Measurements from ENCODE around the gene AP3M1.
A peak's percentile ranks its signal among the peaks of the same experiment; 100 is the strongest.

Gene AP3M1

DNA sequence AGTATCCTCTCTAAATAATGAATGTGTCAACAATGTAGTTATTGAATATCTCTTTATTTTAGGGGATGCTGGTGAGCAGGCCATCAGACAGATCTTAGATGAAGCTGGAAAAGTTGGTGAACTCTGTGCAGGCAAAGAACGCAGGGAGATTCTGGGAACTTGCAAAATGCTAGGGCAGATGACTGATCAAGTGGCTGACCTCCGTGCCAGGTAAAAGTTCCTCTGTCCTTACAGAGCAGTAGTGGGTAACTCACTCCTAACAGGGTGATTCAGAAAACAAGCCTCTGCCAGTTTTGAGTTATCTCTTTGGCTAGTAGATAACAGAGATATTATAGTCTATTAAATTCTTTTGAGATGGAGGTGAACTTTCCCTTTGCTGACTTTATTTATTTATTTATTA is 67.3 kb downstream of the AP3M1 start:
- no peak for DNase-seq
- Histone ChIP-seq H3K4me3 (no peak overlapping the region), H3K36me3 (peaks cover 19 to 41% (median 26%) of the 10 kb centered on the region in 3 donors), H3K27ac (no peak overlapping the region), H3K9me3 (no peaks in the 10 kb centered on the region), H3K27me3 (no peaks in the 10 kb centered on the region), H3K4me1 (peaks cover 0 to 65% (median 23%) of the 10 kb centered on the region in 4 donors)
- TF ChIP-seq, protein P1, sequence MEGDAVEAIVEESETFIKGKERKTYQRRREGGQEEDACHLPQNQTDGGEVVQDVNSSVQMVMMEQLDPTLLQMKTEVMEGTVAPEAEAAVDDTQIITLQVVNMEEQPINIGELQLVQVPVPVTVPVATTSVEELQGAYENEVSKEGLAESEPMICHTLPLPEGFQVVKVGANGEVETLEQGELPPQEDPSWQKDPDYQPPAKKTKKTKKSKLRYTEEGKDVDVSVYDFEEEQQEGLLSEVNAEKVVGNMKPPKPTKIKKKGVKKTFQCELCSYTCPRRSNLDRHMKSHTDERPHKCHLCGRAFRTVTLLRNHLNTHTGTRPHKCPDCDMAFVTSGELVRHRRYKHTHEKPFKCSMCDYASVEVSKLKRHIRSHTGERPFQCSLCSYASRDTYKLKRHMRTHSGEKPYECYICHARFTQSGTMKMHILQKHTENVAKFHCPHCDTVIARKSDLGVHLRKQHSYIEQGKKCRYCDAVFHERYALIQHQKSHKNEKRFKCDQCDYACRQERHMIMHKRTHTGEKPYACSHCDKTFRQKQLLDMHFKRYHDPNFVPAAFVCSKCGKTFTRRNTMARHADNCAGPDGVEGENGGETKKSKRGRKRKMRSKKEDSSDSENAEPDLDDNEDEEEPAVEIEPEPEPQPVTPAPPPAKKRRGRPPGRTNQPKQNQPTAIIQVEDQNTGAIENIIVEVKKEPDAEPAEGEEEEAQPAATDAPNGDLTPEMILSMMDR (IDR thresholded peaks at IDR 0.05): no peak
- intact Hi-C loops (cut with DNase I; ENCODE audit: low total_unique reads): loop anchor here (10.0 kb wide), 1 partner anchor 199 kb away; no protein-coding TSS in a partner anchor

- intact Hi-C loops (cut with DNase I; ENCODE audit: low total_unique reads): loop anchor here (10.0 kb wide), 1 partner anchor 197 kb away; no protein-coding TSS in a partner anchor
- DNase-seq: no peak
- H3K9me3 ChIP-seq: no peaks in the 10 kb centered on the region
- TF ChIP-seq, protein P1 (IDR thresholded peaks at IDR 0.05): no peak
- no peak overlapping the region for H3K4me3 ChIP-seq
- peak overlapping the region in 1 of 2 donors; percentile 10 for H3K27ac ChIP-seq
- H3K4me1 ChIP-seq: peaks cover 0 to 77% (median 23%) of the 10 kb centered on the region in 4 donors
- peaks cover 19 to 41% (median 26%) of the 10 kb centered on the region in 3 donors for H3K36me3 ChIP-seq
- H3K27me3 ChIP-seq: no peaks in the 10 kb centered on the region
Observed at GRCh38 chr10:74081941-74082718, 68.5 kb downstream of the AP3M1 start.

GRCh38 chr10:74081192-74081803 is 69.3 kb downstream of the AP3M1 start:
- peak in 1 of 2 donors; percentile 35 for DNase-seq
- Histone ChIP-seq H3K36me3 (peaks cover 19 to 39% (median 26%) of the 10 kb centered on the region in 3 donors), H3K4me3 (no peak overlapping the region), H3K27me3 (no peaks in the 10 kb centered on the region), H3K9me3 (no peaks in the 10 kb centered on the region), H3K4me1 (peaks cover 0 to 81% (median 26%) of the 10 kb centered on the region in 4 donors), H3K27ac (peak overlapping the region in 1 of 2 donors; percentile 3)
- TF ChIP-seq, protein P1 (IDR thresholded peaks at IDR 0.05): peak; percentile 75 to 76
- intact Hi-C loops (cut with DNase I; ENCODE audit: low total_unique reads): loop anchor here (10.0 kb wide), 1 partner anchor 196 kb away; no protein-coding TSS in a partner anchor

DNA sequence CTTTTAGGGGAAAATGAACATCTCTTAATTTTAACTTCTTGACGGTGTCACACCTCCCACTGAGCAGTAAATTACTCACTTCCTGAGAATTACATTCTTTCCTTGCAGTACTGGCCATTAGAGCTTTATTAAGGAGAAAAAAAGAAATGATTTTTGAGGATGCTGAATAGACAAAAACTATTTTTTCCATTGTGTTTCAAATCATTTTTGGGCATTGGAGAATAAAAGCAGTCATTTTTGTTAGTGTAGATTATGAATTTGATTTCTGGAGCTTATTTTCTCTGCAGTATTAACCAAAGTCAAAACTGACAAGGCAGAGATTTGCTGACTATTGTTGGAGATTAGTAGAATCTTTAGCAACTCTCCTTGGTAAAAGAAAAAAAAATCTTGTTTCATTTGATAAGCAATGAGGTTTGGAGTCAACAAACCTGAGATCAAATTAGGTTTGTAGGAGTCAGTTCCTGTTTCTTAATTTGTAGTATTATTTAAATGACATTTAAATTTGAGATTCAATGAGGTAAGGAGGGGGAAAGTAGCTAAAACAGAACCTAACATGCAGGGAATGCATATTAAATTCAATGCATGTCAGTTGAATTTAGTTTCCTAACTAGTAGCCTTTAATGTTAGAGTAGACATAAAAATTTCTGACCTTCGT is 70.6 kb downstream of the AP3M1 start:
- Histone ChIP-seq H3K36me3 (peaks cover 24 to 42% (median 29%) of the 10 kb centered on the region in 3 donors), H3K27ac (peak overlapping the region in 1 of 2 donors; percentile 45), H3K27me3 (no peaks in the 10 kb centered on the region), H3K9me3 (no peaks in the 10 kb centered on the region), H3K4me3 (no peak overlapping the region), H3K4me1 (peaks cover 0 to 85% (median 28%) of the 10 kb centered on the region in 4 donors)
- TF ChIP-seq, protein P1 (IDR thresholded peaks at IDR 0.05): no peak
- intact Hi-C loops (cut with DNase I; ENCODE audit: low total_unique reads): loop anchor here (10.0 kb wide), 2 partner anchors 125 to 195 kb away; no protein-coding TSS in a partner anchor
- DNase-seq: no peak
